Measurements from ENCODE around the gene PLPP1. TPM values are rescaled to one million over a fixed set of nuclear protein-coding genes. Genes with fewer than 3 reads are reported as not detected.

The PLPP1 gene
- total and polyA plus RNA-seq, 2 of the 13 experiments (the other 11 are each of a cell fraction or from before 2014, with no cell fraction given): 7.3 to 12.1 TPM

DNA sequence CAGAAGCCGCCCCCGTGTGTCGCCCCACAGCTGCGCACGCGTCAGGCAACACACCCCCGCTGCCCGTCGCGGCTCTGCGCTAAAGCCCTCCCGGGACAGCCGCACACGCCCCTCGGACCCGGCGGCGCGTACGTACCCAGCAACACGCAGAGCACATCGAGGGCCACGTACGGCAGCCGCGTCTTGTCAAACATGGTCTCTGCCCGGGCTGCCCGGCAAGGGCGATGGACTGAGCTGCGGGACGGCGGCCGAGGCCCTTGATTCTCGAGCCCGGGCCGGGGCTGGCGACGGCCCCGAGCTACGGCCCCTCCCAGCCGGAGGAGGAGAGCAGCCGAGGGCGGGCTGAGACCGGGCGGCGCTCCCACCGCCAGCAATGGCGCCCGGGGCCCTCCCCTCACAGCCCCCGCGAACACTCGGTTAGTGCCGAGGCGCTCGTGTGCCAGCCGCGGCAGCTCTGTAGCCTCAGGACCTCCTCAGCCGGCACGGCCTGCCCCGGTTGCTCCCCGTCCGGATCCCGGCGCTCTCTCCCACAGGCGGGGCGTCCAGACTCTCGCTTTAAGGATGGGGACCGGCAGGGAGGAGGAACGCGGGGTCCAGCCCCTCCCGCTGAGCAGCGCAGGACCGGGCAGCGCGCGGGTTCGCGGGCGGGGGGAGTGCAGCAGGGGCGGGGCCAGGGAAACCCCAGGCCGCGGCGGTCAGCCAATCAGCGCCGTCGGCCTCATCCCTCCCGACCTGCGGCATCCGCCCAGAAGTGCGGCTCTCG is at the start of gene PLPP1 (continued):
- TF ChIP-seq, protein P1, sequence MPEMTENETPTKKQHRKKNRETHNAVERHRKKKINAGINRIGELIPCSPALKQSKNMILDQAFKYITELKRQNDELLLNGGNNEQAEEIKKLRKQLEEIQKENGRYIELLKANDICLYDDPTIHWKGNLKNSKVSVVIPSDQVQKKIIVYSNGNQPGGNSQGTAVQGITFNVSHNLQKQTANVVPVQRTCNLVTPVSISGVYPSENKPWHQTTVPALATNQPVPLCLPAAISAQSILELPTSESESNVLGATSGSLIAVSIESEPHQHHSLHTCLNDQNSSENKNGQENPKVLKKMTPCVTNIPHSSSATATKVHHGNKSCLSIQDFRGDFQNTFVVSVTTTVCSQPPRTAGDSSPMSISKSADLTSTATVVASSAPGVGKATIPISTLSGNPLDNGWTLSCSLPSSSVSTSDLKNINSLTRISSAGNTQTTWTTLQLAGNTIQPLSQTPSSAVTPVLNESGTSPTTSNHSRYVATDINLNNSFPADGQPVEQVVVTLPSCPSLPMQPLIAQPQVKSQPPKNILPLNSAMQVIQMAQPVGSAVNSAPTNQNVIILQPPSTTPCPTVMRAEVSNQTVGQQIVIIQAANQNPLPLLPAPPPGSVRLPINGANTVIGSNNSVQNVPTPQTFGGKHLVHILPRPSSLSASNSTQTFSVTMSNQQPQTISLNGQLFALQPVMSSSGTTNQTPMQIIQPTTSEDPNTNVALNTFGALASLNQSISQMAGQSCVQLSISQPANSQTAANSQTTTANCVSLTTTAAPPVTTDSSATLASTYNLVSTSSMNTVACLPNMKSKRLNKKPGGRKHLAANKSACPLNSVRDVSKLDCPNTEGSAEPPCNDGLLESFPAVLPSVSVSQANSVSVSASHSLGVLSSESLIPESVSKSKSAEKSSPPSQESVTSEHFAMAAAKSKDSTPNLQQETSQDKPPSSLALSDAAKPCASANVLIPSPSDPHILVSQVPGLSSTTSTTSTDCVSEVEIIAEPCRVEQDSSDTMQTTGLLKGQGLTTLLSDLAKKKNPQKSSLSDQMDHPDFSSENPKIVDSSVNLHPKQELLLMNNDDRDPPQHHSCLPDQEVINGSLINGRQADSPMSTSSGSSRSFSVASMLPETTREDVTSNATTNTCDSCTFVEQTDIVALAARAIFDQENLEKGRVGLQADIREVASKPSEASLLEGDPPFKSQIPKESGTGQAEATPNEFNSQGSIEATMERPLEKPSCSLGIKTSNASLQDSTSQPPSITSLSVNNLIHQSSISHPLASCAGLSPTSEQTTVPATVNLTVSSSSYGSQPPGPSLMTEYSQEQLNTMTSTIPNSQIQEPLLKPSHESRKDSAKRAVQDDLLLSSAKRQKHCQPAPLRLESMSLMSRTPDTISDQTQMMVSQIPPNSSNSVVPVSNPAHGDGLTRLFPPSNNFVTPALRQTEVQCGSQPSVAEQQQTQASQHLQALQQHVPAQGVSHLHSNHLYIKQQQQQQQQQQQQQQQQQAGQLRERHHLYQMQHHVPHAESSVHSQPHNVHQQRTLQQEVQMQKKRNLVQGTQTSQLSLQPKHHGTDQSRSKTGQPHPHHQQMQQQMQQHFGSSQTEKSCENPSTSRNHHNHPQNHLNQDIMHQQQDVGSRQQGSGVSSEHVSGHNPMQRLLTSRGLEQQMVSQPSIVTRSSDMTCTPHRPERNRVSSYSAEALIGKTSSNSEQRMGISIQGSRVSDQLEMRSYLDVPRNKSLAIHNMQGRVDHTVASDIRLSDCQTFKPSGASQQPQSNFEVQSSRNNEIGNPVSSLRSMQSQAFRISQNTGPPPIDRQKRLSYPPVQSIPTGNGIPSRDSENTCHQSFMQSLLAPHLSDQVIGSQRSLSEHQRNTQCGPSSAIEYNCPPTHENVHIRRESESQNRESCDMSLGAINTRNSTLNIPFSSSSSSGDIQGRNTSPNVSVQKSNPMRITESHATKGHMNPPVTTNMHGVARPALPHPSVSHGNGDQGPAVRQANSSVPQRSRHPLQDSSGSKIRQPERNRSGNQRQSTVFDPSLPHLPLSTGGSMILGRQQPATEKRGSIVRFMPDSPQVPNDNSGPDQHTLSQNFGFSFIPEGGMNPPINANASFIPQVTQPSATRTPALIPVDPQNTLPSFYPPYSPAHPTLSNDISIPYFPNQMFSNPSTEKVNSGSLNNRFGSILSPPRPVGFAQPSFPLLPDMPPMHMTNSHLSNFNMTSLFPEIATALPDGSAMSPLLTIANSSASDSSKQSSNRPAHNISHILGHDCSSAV (CRISPR knock-in tag; IDR thresholded peaks at IDR 0.05; ENCODE audit: borderline replicate concordance): no peak
- TF ChIP-seq ZSCAN9 (CRISPR knock-in tag; IDR thresholded peaks at IDR 0.05; ENCODE audit: borderline replicate concordance) (no peak), POLR2A (IDR thresholded peaks at IDR 0.05; ENCODE audit: insufficient read depth in 1 of 2, low read depth in 2 of 2, low read length in 2 of 2) (peak; percentile 37 to 58; a peak in 2 of 4 replicates), HOXD1 (CRISPR knock-in tag; IDR thresholded peaks at IDR 0.05) (0 out of 2 replicates have a peak, but pooled peaks have one; percentile 64), GPN1 (CRISPR knock-in tag; IDR thresholded peaks at IDR 0.05; ENCODE audit: borderline replicate concordance) (no peak), ZNF460 (CRISPR knock-in tag; IDR thresholded peaks at IDR 0.05; ENCODE audit: borderline replicate concordance) (no peak), FOXC1 (CRISPR knock-in tag; IDR thresholded peaks at IDR 0.05; ENCODE audit: borderline replicate concordance) (peak; percentile 47; the same call in 1 of the 2 replicates), ASH2L (IDR thresholded peaks at IDR 0.05; ENCODE audit: insufficient read length, low read depth, low read length) (peak; percentile 87), LCORL (IDR thresholded peaks at IDR 0.05) (no peak), LCORL (CRISPR knock-in tag; IDR thresholded peaks at IDR 0.05) (peak; percentile 16; the same call in 1 of the 2 replicates), TCF12 (IDR thresholded peaks at IDR 0.05) (no peak), TCF12 (CRISPR knock-in tag; IDR thresholded peaks at IDR 0.05) (peak; percentile 85; the same call in 1 of the 2 replicates), HNRNPUL1 (IDR thresholded peaks at IDR 0.05; ENCODE audit: low read depth, low read length) (0 out of 2 replicates have a peak, but pooled peaks have one; percentile 31), KAT7 (CRISPR knock-in tag; IDR thresholded peaks at IDR 0.05; ENCODE audit: borderline replicate concordance) (peak; percentile 45; the same call in 1 of the 2 replicates), ERF (CRISPR knock-in tag; IDR thresholded peaks at IDR 0.05) (peak; percentile 37; the same call in 1 of the 2 replicates), ZNF124 (CRISPR knock-in tag; IDR thresholded peaks at IDR 0.05) (0 out of 2 replicates have a peak, but pooled peaks have one; percentile 36)
- TF ChIP-seq, protein P2, sequence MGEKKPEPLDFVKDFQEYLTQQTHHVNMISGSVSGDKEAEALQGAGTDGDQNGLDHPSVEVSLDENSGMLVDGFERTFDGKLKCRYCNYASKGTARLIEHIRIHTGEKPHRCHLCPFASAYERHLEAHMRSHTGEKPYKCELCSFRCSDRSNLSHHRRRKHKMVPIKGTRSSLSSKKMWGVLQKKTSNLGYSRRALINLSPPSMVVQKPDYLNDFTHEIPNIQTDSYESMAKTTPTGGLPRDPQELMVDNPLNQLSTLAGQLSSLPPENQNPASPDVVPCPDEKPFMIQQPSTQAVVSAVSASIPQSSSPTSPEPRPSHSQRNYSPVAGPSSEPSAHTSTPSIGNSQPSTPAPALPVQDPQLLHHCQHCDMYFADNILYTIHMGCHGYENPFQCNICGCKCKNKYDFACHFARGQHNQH (CRISPR knock-in tag; IDR thresholded peaks at IDR 0.05): peak; percentile 59; the same call in 1 of the 2 replicates
- TF ChIP-seq, protein P3, sequence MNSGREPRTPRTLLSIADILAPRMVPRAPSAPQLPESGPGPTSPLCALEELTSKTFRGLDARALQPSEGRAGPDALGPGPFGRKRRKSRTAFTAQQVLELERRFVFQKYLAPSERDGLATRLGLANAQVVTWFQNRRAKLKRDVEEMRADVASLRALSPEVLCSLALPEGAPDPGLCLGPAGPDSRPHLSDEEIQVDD (CRISPR knock-in tag; IDR thresholded peaks at IDR 0.05; ENCODE audit: borderline replicate concordance): peak; percentile 78; the same call in 1 of the 2 replicates
- TF ChIP-seq, protein P4, sequence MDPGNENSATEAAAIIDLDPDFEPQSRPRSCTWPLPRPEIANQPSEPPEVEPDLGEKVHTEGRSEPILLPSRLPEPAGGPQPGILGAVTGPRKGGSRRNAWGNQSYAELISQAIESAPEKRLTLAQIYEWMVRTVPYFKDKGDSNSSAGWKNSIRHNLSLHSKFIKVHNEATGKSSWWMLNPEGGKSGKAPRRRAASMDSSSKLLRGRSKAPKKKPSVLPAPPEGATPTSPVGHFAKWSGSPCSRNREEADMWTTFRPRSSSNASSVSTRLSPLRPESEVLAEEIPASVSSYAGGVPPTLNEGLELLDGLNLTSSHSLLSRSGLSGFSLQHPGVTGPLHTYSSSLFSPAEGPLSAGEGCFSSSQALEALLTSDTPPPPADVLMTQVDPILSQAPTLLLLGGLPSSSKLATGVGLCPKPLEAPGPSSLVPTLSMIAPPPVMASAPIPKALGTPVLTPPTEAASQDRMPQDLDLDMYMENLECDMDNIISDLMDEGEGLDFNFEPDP (CRISPR knock-in tag; conservative IDR thresholded peaks at IDR 0.05): no peak

All from HepG2 (cell line).